RWPE2 (cell line): ENCODE data around the gene TSPAN4.
A peak's percentile ranks its signal among the peaks of the same experiment; 100 is the strongest.

Source experiments
- ATAC-seq: fragments of 200-7000 bp; cut with Tn5 transposase; 3 replicates; pipeline ENCODE4 v1.9.1; 2021; ENCODE audit warnings: low read depth
- DNase-seq: peaks from one replicate; pipeline ENCODE4 v3.0.0-alpha.2; 2020; ENCODE audit warnings: low spot score
- H3K27ac ChIP-seq: fragments of 450-650 bp; 2 replicates; pipeline ENCODE4 v1.5.1; 2017; ENCODE audit warnings: mild to moderate bottlenecking; ENCODE audit not compliant: poor library complexity, severe bottlenecking
- H3K27me3 ChIP-seq: fragments of 250-450 bp; sonication (Bioruptor Pico); 2 replicates; pipeline ENCODE4 v1.5.1; 2021; ENCODE audit warnings: mild to moderate bottlenecking, moderate library complexity; ENCODE audit not compliant: insufficient read depth, poor library complexity, severe bottlenecking
- H3K36me3 ChIP-seq: fragments of 250-450 bp; sonication (Bioruptor Pico); 2 replicates; pipeline ENCODE4 v1.5.1; 2020; ENCODE audit warnings: low read depth, mild to moderate bottlenecking, moderate library complexity
- H3K4me1 ChIP-seq: fragments of 250-450 bp; sonication (Bioruptor Pico); 2 replicates; pipeline ENCODE4 v1.5.1; 2021; ENCODE audit warnings: mild to moderate bottlenecking, moderate library complexity; ENCODE audit not compliant: insufficient read depth, poor library complexity, severe bottlenecking
- H3K4me3 ChIP-seq: fragments of 250-450 bp; sonication (Bioruptor Pico); 2 replicates; pipeline ENCODE4 v1.5.1; 2021; ENCODE audit warnings: mild to moderate bottlenecking, moderate library complexity; ENCODE audit not compliant: severe bottlenecking
- H3K9me3 ChIP-seq: fragments of 250-450 bp; sonication (Bioruptor Pico); 2 replicates; pipeline ENCODE4 v1.5.1; 2021; ENCODE audit warnings: mild to moderate bottlenecking, moderate library complexity; ENCODE audit not compliant: severe bottlenecking
- CTCF ChIP-seq: fragments of 450-650 bp; IDR thresholded peaks from one replicate; pipeline ENCODE4 v1.5.1; 2017; ENCODE audit warnings: mild to moderate bottlenecking, moderate library complexity; ENCODE audit not compliant: poor library complexity, severe bottlenecking

Gene TSPAN4

GRCh38 chr11:831118-831864, 11.4 kb upstream of the TSPAN4 start:
- Histone ChIP-seq H3K4me1 (peaks cover 13% of the 10 kb centered on the region), H3K4me3 (no peak overlapping the region)

GRCh38 chr11:831961-832528, 10.6 kb upstream of the TSPAN4 start:
- Histone ChIP-seq H3K27ac (peak overlapping the region; percentile 97), H3K36me3 (peaks cover 13% of the 10 kb centered on the region), H3K4me3 (peak overlapping the region; percentile 95), H3K4me1 (peaks cover 13% of the 10 kb centered on the region), H3K27me3 (peaks cover 10% of the 10 kb centered on the region), H3K9me3 (no peaks in the 10 kb centered on the region)
- DNase-seq (no peak), ATAC-seq (no peak)
- no peak for TF ChIP-seq CTCF

More at GRCh38 chr11:831118-831864, 11.4 kb upstream of the TSPAN4 start:
- ATAC-seq (no peak), DNase-seq (no peak)
- H3K27ac ChIP-seq = no peak overlapping the region
- H3K36me3 ChIP-seq = peaks cover 6% of the 10 kb centered on the region
- TF ChIP-seq CTCF = no peak
- no peaks in the 10 kb centered on the region for H3K9me3 ChIP-seq
- peaks cover 18% of the 10 kb centered on the region for H3K27me3 ChIP-seq

GRCh38 chr11:832529-833113, 10.0 kb upstream of the TSPAN4 start, which contains the start of gene CD151:
Gene CD151 (plus strand): TSS chr11:832952. CDS start chr11:836070, 3,118 bp downstream.
- ATAC-seq = no peak; the same call in 2 of the 3 replicates
- Histone ChIP-seq H3K9me3 (no peaks in the 10 kb centered on the region), H3K4me1 (peaks cover 10% of the 10 kb centered on the region), H3K27ac (peak within 1 kb of the TSS; percentile 97), H3K27me3 (peaks cover 10% of the 10 kb centered on the region), H3K4me3 (peak within 1 kb of the TSS; percentile 95), H3K36me3 (peaks cover 19% of the 10 kb centered on the region)
- peak; percentile 16 for TF ChIP-seq CTCF
- no peak for DNase-seq

GRCh38 chr11:833114-833791, 9.4 kb upstream of the TSPAN4 start:
- TF ChIP-seq CTCF = no peak
- ATAC-seq = no peak
- Histone ChIP-seq H3K27me3 (peaks cover 10% of the 10 kb centered on the region), H3K9me3 (no peaks in the 10 kb centered on the region), H3K36me3 (peaks cover 23% of the 10 kb centered on the region), H3K4me3 (peak overlapping the region; percentile 95), H3K4me1 (peaks cover 10% of the 10 kb centered on the region), H3K27ac (peak overlapping the region; percentile 97)
- no peak for DNase-seq
